HepG2 (cell line): Measurements from ENCODE around the gene MTHFD1L. TPM values are rescaled to one million over a fixed set of nuclear protein-coding genes. Genes with fewer than 3 reads are reported as not detected.

ENCODE experiments used
- AGO2 ChIP-seq: fragments of 200-400 bp; formaldehyde crosslinking; optimal IDR thresholded peaks from 2 replicates; pipeline ENCODE3; 2017; ENCODE audit warnings: mild to moderate bottlenecking, low read depth, low read length, moderate library complexity
- GATA4 ChIP-seq: sonication (generic); IDR thresholded peaks from 2 replicates; pipeline ENCODE4 v1.6.1; 2016; ENCODE audit warnings: antibody characterized with exemption, low read depth, borderline replicate concordance
- HCFC1 ChIP-seq: fragments of 150-350 bp; IDR thresholded peaks from 2 replicates; pipeline ENCODE4 v1.6.1; 2014; ENCODE audit warnings: low read depth, low read length
- HDAC1 ChIP-seq: sonication (generic); formaldehyde crosslinking; IDR thresholded peaks from 2 replicates; pipeline ENCODE4 v1.5.1; 2020; ENCODE audit warnings: mild to moderate bottlenecking, missing genetic modification reagents
- KAT7 ChIP-seq: IDR thresholded peaks from 2 replicates; pipeline ENCODE4 v1.6.1; 2018; ENCODE audit warnings: borderline replicate concordance, missing compliant biosample characterization
- MAZ ChIP-seq, 2 experiments: sonication (generic) in 1 of 2; formaldehyde crosslinking in 1 of 2; IDR thresholded peaks; 2 replicates each; pipeline versions ENCODE4 v1.5.0 to v1.6.1; 2012 to 2020; ENCODE audit warnings: low read depth in 2 of 2, mild to moderate bottlenecking in 2 of 2, borderline replicate concordance in 1 of 2, improper control_type of control experiment in 1 of 2, low read length in 1 of 2, missing genetic modification reagents in 1 of 2, moderate library complexity in 1 of 2
- MED13 ChIP-seq: sonication (generic); formaldehyde crosslinking; IDR thresholded peaks from 2 replicates; pipeline ENCODE4 v1.5.0; 2020; ENCODE audit warnings: missing genetic modification reagents
- REPIN1 ChIP-seq: sonication (generic); formaldehyde crosslinking; IDR thresholded peaks from 2 replicates; pipeline ENCODE4 v1.8.0; 2022; ENCODE audit warnings: missing genetic modification reagents, low read depth, mild to moderate bottlenecking, borderline replicate concordance
- SIX1 ChIP-seq: sonication (generic); formaldehyde crosslinking; IDR thresholded peaks from 2 replicates; pipeline ENCODE4 v1.4.0; 2020; ENCODE audit warnings: missing genetic modification reagents, borderline replicate concordance
- SMAD9 ChIP-seq: sonication (generic); formaldehyde crosslinking; IDR thresholded peaks from 2 replicates; pipeline ENCODE4 v1.5.1; 2020; ENCODE audit warnings: mild to moderate bottlenecking, missing genetic modification reagents
- SRSF4 ChIP-seq: fragments of 200-400 bp; formaldehyde crosslinking; IDR thresholded peaks from one replicate; pipeline ENCODE4 v1.6.1; 2018; ENCODE audit warnings: mild to moderate bottlenecking, low read depth, low read length, moderate library complexity; ENCODE audit not compliant: poor library complexity, severe bottlenecking
- ZMYM2 ChIP-seq: sonication (generic); formaldehyde crosslinking; IDR thresholded peaks from 2 replicates; pipeline ENCODE4 v1.8.0; 2022; ENCODE audit warnings: mild to moderate bottlenecking, missing genetic modification reagents
- ZMYM3 ChIP-seq: sonication (generic); formaldehyde crosslinking; IDR thresholded peaks from 2 replicates; pipeline ENCODE4 v1.5.1; 2020; ENCODE audit warnings: mild to moderate bottlenecking, missing genetic modification reagents
- ZNF264 ChIP-seq: sonication (generic); formaldehyde crosslinking; IDR thresholded peaks from 2 replicates; pipeline ENCODE4 v1.4.0; 2020; ENCODE audit warnings: missing genetic modification reagents
- ZNF333 ChIP-seq: sonication (generic); formaldehyde crosslinking; IDR thresholded peaks from 2 replicates; pipeline ENCODE4 v1.4.0; 2020; ENCODE audit warnings: mild to moderate bottlenecking, missing genetic modification reagents, borderline replicate concordance
- ZNF644 ChIP-seq: IDR thresholded peaks from 2 replicates; pipeline ENCODE4 v1.6.1; 2016; ENCODE audit warnings: low read depth
- ZNF792 ChIP-seq: IDR thresholded peaks from 2 replicates; pipeline ENCODE4 v1.6.1; 2016
- polyA plus RNA-seq, 8 experiments: library from polyadenylated mRNA; depleted of rRNA in 3 of 8; stranded (reverse) in 7 of 8; unstranded in 1 of 8; fragments of >200 nt; fragmentation: Illumina TruSeq in 4 of 8; extraction: Trizol in 4 of 8; gene quantifications; 2 replicates each; pipeline versions ENCODE4 v1.2.1 to v1.2.3, GENCODE V29; 2011 to 2016; ENCODE audit warnings: low read depth in 4 of 8, missing spikeins in 1 of 8, mixed read lengths in 1 of 8; ENCODE audit not compliant: insufficient read depth in 1 of 8
- total RNA-seq, 5 experiments: library from RNA; depleted of rRNA; stranded (reverse); fragments of >200 nt; fragmentation: Illumina TruSeq; extraction: Trizol; gene quantifications; 2 replicates each; pipeline ENCODE4 v1.2.3, GENCODE V29; 2016; ENCODE audit warnings: low read depth in 1 of 5
- TF ChIP-seq, protein P1 (sequence below): sonication (generic); formaldehyde crosslinking; IDR thresholded peaks from 2 replicates; pipeline ENCODE4 v1.5.0; 2020; ENCODE audit warnings: mild to moderate bottlenecking, missing genetic modification reagents, borderline replicate concordance
- TF ChIP-seq, protein P2 (sequence below): IDR thresholded peaks from 2 replicates; pipeline ENCODE4 v1.6.1; 2016; ENCODE audit warnings: mild to moderate bottlenecking, missing biosample characterization, missing genetic modification reagents
- TF ChIP-seq, protein P3 (sequence below): sonication (generic); formaldehyde crosslinking; IDR thresholded peaks from 2 replicates; pipeline ENCODE4 v1.4.0; 2020; ENCODE audit warnings: missing genetic modification reagents, low read depth, mild to moderate bottlenecking, borderline replicate concordance
- TF ChIP-seq, protein P4 (sequence below): sonication (generic); formaldehyde crosslinking; IDR thresholded peaks from 2 replicates; pipeline ENCODE4 v1.8.0; 2022; ENCODE audit warnings: mild to moderate bottlenecking, missing genetic modification reagents; ENCODE audit not compliant: insufficient replicate concordance
- TF ChIP-seq, protein P5 (sequence below): sonication (generic); formaldehyde crosslinking; IDR thresholded peaks from 2 replicates; pipeline ENCODE4 v1.4.0; 2020; ENCODE audit warnings: missing genetic modification reagents

Gene MTHFD1L
- total and polyA plus RNA-seq, 2 of the 13 experiments (the other 11 are each of a cell fraction or from before 2014, with no cell fraction given), result 24.0 to 39.6 TPM

DNA sequence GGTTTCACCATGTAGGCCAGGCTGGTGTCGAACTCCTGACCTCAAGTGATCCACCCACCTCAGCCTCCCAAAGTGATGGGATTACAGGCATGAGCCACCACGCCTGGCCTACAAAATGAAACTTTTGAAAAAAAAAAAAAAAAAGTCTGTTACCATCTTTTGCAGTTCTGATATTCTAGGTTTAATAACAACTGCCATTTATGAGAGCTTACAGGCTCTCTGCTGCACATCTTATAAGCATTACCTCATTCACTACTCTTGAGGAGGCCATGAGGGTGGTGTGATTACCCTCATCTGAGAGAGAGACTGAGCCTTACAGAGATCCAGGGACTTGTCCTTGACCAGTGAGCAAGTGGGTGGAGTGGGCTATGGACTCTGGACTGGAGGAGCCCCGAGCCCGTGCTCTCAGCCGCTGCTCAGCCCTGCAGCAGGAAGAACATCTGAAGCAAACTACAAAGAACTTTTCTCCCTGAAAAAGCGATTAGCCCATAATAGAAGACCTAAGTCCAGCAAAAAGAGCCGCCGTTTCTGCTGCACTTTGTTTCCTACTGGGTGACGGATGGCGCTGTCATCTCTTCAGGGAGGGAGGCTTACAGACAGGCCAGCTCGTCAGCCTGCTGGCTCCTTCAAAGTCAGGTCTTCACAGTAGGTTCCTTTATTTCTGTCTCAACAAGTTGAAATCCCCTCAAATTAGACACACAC lies 254.5 kb downstream of the MTHFD1L start (continued):
- TF ChIP-seq, protein P1, sequence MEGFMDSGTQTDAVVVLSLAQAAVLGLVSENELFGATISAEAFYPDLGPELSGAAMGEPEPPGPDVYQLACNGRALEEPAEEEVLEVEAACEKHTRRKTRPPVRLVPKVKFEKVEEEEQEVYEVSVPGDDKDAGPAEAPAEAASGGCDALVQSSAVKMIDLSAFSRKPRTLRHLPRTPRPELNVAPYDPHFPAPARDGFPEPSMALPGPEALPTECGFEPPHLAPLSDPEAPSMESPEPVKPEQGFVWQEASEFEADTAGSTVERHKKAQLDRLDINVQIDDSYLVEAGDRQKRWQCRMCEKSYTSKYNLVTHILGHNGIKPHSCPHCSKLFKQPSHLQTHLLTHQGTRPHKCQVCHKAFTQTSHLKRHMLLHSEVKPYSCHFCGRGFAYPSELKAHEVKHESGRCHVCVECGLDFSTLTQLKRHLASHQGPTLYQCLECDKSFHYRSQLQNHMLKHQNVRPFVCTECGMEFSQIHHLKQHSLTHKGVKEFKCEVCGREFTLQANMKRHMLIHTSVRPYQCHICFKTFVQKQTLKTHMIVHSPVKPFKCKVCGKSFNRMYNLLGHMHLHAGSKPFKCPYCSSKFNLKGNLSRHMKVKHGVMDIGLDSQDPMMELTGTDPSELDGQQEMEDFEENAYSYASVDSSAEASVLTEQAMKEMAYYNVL (CRISPR knock-in tag), result peak; percentile 94; the same call in 1 of the 2 replicates
- TF ChIP-seq, protein P2, sequence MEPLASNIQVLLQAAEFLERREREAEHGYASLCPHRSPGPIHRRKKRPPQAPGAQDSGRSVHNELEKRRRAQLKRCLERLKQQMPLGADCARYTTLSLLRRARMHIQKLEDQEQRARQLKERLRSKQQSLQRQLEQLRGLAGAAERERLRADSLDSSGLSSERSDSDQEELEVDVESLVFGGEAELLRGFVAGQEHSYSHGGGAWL (CRISPR knock-in tag), result no peak
- TF ChIP-seq REPIN1 (CRISPR knock-in tag) (peak; percentile 92), ZMYM3 (peak; percentile 83), HDAC1 (peak; percentile 91), ZNF333 (CRISPR knock-in tag) (0 out of 2 replicates have a peak, but pooled peaks have one; percentile 61), SMAD9 (CRISPR knock-in tag) (no peak), MED13 (CRISPR knock-in tag) (no peak), ZNF644 (CRISPR knock-in tag) (0 out of 2 replicates have a peak, but pooled peaks have one; percentile 49), SRSF4 (no peak), ZNF792 (CRISPR knock-in tag) (peak; percentile 74; the same call in 1 of the 2 replicates), AGO2 (no peak), ZNF264 (CRISPR knock-in tag) (peak; percentile 92), MAZ (IDR thresholded peaks at IDR 0.05; ENCODE audit: borderline replicate concordance, low read depth, low read length) (peak; percentile 51; the same call in 1 of the 2 replicates), MAZ (CRISPR knock-in tag; IDR thresholded peaks at IDR 0.05; ENCODE audit: low read depth) (no peak; the same call in 1 of the 2 replicates), GATA4 (peak; percentile 65; the same call in 1 of the 2 replicates), SIX1 (CRISPR knock-in tag) (no peak), ZMYM2 (CRISPR knock-in tag) (peak; percentile 91), HCFC1 (no peak), KAT7 (0 out of 2 replicates have a peak, but pooled peaks have one; percentile 26)
- TF ChIP-seq, protein P3, sequence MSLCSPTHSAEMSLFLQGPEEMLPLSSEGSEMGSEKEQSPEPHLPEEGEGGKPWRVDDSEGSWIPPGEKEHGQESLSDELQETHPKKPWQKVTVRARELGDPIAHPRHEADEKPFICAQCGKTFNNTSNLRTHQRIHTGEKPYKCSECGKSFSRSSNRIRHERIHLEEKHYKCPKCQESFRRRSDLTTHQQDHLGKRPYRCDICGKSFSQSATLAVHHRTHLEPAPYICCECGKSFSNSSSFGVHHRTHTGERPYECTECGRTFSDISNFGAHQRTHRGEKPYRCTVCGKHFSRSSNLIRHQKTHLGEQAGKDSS, result peak; percentile 35; the same call in 1 of the 2 replicates
- TF ChIP-seq, protein P4, sequence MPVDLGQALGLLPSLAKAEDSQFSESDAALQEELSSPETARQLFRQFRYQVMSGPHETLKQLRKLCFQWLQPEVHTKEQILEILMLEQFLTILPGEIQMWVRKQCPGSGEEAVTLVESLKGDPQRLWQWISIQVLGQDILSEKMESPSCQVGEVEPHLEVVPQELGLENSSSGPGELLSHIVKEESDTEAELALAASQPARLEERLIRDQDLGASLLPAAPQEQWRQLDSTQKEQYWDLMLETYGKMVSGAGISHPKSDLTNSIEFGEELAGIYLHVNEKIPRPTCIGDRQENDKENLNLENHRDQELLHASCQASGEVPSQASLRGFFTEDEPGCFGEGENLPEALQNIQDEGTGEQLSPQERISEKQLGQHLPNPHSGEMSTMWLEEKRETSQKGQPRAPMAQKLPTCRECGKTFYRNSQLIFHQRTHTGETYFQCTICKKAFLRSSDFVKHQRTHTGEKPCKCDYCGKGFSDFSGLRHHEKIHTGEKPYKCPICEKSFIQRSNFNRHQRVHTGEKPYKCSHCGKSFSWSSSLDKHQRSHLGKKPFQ (CRISPR knock-in tag), result peak; percentile 100
- TF ChIP-seq, protein P5, sequence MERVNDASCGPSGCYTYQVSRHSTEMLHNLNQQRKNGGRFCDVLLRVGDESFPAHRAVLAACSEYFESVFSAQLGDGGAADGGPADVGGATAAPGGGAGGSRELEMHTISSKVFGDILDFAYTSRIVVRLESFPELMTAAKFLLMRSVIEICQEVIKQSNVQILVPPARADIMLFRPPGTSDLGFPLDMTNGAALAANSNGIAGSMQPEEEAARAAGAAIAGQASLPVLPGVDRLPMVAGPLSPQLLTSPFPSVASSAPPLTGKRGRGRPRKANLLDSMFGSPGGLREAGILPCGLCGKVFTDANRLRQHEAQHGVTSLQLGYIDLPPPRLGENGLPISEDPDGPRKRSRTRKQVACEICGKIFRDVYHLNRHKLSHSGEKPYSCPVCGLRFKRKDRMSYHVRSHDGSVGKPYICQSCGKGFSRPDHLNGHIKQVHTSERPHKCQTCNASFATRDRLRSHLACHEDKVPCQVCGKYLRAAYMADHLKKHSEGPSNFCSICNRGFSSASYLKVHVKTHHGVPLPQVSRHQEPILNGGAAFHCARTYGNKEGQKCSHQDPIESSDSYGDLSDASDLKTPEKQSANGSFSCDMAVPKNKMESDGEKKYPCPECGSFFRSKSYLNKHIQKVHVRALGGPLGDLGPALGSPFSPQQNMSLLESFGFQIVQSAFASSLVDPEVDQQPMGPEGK (CRISPR knock-in tag), result peak; percentile 68
